NCI-H1436 treated with DMSO at 0.1 percent for 48 hours (cell line): ENCODE data around the gene GRIP1.

ENCODE experiments used
- DNase-seq: peaks from one replicate; lab custom pipeline; 2025; lab: John Stamatoyannopoulos, UW

Gene GRIP1

DNA sequence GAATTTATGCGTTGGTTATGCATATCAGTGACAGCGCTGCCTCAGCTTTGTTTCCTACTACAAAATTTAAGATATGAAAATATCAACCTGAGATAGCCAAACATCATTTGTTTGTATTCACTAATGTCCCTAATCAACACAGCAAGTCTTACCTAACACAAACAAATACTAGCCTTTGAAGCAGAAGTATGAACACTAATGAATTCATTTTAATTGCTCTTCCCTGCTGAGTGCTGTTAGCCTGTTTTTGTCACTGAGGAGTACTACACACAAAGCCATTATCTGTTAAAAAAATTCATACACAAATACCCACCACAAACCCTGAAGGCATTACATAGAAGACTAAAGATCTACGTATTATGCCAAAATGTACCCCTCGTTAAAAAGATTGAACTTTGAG, 225.8 kb downstream of the GRIP1 start:
- no peak for DNase-seq

DNA sequence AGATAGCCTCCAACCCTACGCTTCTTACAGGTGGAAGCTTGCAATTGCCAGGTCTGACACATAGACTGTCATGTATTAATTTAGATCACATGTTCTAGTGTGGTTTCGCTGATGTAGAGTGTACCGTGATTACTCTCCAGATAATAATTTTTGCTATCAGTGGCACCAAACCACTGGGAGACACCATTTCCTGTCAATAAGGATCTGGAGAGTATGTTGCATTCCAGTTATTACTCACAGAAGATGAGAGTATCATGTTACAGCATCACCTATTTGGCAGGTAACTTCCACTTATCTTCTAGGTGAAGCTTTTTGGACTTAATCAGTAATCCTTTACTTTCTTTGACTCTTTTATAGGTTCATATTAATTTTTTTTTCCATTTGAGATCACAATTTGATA, 229.3 kb downstream of the GRIP1 start:
- DNase-seq = no peak

DNA sequence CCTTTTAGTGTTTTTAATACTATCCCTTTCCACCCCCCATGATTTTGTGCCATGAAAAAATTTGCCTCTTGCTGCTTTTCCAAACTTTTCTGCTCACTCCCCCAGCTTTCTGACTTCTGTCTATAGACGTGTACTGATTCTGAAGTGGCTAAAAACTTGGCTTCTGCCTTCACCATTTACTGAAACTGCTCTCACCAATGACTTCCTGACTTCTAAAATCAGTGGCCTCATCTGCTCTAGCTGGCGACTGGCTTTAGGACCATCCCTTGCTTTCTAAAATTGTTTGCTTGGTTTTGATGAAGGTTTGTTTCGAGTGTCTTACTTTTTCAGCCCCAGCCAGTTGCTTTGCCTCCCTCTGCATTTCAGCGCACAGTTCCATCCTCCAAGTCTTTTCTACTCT, 231.2 kb downstream of the GRIP1 start:
- no peak for DNase-seq

DNA sequence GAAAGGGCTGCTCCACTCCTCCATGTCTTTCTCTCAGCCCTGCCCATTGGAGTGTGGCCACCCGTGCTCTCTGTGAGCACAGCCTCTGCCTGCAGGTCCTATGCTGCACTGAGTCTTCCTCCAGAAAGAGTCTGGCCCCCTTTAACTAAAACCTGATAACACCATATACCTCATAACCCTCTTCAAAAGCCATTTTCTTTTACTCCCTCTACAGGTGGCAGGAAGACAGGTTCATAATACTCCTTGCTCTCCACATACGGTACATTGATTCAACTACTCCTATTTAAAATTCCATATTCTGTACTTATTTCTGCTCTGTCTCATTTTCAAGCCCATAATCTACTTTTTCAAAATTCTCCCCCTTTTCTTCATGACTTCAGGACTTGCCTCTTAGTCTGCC, 232.6 kb downstream of the GRIP1 start:
- no peak for DNase-seq

DNA sequence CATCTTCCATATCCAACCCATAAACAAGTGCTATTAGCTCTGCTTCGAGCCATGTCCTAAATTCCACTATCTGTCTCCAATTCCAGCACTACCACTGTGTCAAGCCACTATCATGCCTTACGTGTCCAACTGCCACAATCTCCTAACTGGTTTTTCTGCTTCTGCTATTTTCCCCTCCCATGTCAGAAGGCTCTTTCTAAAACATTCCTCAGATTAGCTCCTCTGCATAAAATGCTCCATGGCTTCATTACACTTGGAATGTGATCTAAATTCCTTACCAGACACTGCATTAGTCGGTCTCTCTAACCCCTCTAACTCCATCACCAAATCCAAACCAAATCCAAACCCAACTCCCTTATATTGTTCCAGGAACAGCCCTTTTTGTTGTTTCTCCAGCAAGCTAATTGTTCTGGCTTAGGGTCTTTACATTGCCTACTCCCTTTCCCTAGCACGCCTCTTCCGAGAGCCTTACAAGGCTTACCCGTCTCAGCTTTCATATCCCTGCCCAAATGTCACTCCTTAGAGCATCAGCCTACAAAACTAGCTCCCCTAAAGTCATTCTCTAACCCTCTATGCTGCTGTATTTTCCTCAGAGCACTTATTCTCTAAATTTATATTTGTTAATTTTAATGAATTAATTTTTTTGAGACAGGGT, 236.8 kb downstream of the GRIP1 start:
- no peak for DNase-seq

DNA sequence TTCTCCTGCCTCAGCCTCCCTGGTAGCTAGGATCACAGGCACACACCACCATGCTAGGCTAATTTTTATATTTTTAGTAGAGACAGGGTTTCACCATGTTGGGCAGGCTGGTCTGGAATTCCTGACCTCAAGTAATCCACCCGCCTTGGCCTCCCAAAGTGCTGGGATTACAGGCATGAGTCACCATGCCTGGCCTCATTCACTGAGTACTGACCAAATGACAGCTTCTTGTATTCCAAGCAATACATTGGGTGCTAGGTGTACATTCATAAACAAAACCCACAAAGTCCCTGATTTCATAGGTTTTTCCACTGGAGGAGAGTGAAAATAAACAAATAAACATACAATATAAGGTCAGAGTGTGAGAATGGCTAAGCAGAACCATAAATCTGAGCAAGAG, 240.3 kb downstream of the GRIP1 start:
- no peak for DNase-seq

DNA sequence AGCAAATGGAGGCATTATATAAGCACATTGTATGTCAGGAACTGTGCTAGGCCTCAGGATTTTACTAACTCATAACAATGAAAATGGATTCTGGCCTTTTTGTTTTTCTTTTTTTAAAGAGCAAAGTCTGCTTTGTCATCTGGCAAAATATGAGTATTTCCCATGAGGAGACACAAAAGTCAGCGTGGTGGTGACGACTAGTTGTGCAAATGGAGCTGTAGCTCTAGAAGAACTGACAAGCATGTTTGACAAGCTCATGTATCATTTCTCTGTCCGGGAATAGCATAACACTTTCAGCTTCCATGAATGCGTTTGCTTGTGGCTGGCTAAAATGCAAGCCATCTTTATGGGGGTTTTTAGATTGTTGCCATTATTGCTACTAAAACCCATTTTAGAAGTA, 248.8 kb downstream of the GRIP1 start:
- DNase-seq = no peak

DNA sequence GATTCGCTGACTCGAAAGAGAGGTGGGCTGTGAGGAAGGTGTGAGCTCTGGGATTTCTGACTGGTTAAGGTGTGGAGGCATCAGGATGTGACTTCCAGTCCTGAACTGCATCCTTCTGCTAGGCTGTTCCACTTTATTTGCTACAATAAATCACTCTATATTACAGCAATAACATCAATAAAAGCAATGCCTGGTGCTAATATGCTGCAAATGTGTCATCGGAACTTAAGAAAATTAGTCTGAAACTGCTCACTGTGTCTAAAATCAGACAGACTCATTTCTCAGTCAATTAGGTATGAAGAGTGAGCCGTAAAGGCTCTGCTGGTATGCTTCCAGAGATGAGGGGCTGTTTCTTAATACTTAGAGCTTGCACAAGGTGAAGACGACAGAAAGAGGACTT, 250.0 kb downstream of the GRIP1 start:
- DNase-seq = no peak

DNA sequence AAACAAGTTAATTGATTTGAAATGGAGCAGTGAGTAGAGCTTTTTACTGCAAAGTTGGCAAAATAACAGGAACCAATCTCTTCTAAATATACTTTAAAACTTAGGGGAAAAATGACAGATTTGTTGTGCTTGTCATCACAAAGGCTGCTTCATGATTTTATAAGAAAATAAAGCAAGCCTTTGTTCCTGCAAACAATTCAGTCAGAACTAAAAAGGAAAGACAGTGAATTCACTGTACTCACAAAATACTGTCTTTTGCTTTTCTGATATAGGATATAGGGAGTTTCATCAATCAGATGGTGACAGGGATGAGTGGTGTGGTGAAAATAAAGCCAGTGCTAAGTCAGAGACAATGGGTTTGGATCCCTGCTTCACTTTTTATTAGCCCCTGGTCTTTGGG, 250.6 kb downstream of the GRIP1 start:
- no peak for DNase-seq

DNA sequence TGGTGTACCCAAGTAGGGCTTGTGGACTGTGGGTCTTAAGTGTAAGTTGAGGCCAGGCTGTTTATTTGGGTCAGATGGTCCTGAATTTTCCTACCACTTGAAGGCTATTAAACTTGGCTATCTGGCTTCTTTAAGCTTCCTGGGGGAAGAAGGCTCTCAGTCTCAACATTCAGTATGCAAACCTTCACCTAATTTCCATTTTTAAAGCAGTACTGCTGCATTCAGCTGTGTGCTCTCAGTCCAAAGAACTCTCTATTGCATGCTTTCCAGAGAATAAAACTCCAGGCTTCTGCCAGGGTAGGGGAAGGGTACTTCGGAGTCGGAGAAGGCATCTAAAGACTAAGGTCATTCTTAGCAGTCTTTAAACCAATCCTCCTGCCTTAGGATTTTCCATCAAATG, 252.2 kb downstream of the GRIP1 start:
- no peak for DNase-seq

DNA sequence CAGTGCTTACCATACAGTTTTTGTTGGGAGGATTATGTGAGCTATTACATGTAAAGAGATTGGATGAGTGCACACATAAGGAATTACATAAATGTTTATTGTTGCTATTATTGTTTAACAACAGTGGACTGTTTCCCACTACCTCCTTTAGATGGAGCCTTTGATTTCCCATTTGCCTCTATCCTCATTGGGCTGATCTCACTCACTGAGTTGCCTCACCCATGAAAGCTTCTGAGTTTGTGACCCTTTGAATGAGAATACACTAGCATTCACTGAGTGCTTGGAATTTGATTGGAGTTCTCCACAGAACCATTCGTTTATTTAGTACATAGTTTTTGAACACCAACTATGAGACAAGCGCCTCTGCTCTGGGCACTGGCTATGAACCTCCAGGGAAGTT, 255.6 kb downstream of the GRIP1 start:
- no peak for DNase-seq

DNA sequence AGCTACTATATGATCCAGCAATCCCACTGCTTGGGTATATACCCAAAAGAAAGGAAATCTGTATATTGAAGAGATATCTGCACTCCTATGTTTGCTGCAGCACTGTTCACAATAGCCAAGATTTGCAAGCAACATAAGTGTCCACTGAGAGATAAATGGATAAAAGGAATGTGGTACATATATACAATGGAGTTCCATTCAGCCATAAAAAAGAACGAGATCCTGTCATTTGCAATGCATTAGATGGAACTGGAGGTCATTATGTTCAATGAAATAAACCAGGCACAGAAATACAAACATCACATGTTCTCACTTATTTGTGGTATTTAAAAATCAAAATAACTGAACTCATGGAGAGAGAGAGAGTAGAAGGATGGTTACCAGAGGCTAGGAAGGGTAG, 260.0 kb downstream of the GRIP1 start:
- DNase-seq = no peak

DNA sequence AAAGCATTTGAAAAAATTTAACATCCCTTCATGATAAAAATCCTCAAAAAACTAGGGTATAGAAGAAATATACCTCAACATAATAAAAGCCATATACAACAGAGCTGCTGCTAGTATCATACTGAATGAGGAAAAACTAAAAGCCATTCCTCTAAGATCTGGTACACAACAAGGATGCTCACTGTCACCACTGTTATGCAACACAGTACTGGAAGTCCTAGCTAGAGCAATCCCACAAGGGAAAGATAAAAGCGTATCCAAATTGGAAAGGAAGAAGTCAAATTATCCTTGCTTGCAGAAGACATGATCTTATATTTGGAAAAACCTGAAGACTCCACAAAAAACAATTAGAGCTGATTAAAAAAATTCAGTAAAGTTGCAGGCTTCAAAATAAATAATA, 261.7 kb downstream of the GRIP1 start:
- DNase-seq = no peak

DNA sequence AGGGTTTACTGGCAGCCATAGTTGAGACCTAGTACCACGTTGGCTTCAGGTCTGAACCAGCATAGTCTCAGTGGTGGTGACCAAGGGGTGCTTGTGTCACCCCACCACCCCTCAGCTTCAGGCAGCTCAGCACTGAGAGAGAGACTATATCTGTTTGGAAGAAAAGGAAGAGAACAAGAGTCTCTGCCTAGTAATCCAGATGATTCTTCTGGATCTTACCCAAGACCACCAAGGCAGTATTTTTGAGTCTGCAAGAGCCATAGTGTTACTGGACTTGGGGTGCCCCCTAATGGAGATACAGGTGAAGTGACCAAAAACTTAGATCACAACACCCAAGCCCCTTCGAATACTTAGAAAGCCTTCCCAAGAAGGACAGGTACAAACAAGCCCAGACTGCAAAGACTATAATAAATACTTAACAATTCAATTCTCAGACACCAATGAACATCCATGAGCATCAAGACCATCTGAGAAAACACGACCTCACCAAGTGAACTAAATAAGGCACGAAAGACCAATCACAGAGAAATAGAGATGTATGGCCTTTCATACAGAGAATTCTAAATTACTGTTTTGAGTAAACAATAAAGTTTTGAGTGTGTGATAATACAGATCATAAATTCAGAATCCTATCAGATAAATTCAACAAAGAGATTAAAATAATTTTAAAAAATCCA, 269.5 kb downstream of the GRIP1 start:
- DNase-seq = no peak

DNA sequence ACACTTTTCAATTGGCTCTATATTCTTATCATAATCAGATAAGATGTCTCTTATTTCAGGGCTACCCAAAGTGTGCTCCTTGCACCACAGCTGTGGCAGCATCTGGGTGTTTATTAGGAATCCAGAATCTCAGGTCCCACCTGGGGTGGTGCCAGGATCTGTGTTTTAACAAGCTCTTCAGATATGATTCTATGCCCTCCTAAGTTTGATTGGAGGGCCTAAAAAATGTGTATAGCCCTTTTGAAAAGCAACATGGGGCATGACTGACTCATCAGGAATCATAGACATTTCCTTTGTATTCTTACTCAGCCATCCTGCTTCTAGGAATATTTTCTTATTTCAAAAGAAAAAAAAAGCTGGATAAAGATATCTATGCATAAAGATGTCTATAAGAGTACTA, 273.5 kb downstream of the GRIP1 start:
- DNase-seq = no peak

DNA sequence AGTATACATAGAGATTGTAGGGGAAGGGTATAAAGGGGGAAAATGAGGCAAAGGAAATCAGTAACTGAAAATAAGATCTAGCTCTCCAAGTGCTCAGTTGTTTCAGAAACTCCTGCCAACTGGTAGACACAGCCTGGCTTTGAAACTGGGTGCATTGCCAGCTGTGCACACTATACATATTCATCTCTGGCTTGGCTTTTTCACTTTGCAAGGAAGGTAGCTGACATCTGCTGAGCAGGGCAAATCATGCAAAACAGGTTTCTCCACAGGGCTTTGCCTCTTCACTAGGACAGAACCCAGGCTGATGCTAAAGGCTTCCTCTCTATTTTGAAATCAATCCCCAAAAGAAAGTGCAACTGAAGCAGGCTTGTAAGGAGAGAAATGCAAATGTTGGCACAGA, 275.1 kb downstream of the GRIP1 start:
- DNase-seq = no peak

DNA sequence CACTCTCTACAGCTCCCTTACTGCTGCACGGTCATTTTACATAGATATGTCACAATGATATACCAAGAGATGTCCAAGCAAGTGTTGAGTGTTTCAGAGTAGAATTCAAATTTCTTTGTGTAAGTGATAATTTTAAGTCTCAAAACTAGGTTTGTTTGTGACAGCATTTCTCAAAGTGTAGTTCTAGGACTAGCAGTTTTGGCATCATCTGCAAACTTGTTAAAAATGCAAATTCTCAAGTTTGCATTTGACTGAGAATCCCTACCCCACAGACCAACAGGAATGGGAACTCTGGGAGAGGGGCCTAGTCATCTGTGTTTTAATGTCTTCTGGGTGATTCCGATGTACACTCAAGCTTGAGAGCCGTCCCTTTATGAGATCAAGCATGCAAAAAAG, 279.0 kb downstream of the GRIP1 start:
- no peak for DNase-seq

DNA sequence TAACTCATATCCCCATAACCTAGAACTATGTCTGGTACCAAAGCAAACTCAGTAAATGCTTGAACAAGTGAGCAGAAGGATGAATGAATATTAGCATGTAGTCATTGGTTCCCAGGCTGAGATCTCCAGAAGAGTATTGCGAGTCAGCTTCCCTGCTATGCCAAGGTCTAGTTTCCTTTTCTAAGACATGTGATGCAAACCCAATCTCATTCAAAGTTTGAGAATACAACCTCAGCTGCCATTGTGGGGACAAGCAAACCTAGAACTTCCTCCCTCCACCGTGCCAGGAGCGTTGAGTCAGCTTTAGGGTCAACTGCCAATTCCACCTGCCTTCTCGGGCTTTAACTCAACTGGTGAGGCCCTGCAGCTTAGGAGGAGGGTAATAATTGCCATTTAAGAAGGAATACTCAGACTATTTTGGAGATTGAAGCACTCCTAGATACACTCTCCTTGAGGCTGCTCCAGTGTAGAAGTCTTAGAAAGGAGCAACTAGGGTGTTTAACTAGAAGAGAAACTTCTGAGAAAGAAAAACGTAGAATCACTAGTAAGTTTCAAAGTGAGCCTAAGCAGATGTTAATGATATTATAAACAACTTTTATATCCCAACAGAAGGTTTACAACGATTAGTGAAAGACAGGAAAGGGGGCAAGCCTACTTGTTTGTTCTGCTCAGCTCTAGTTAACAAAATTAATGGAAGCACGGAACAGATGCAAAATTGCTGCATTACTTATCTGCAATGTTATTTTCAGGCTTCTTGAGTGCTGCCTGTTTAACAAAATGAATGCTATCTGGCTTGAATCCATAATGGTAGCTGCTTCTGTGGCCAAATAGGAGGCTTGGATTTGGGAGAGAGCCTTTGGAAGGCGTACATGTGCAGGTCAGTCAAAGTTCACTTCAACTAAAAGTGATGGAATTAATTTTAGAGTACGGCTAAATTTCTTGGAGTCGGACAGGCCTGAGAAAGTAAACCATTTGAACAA, 279.7 kb downstream of the GRIP1 start:
- no peak for DNase-seq

DNA sequence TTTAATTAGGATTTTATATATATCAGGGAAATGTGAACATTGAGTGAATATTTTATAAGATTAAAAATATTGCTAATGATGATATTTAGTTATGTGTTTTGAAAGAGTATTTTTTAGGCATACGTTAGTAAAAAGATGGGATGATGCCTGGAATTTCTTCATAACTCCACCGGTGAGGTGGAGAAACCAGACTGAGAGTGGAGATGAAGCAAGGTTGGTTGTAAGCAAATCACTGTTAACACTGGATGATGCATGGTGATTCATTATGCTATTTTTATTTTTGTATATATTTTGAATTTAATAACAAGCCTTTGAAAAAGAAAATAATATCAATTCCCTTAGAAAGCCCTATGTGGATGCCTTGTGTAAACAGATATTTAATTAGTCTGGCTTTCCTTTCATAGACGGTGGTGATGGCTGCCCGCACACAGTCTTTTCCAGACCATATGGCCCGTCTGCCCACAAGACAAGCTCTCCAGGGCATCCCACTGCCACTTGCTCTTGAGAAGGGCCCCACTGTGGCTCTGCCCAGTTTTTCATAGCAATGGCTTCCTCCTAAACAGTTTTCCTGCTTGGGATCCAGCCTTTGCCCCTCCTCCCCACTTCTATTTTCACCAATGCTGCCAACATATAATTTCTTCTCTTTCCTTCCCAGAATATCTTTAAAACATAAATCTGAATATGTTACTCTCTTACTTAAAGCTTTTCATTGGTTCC, 281.1 kb downstream of the GRIP1 start:
- DNase-seq = no peak

DNA sequence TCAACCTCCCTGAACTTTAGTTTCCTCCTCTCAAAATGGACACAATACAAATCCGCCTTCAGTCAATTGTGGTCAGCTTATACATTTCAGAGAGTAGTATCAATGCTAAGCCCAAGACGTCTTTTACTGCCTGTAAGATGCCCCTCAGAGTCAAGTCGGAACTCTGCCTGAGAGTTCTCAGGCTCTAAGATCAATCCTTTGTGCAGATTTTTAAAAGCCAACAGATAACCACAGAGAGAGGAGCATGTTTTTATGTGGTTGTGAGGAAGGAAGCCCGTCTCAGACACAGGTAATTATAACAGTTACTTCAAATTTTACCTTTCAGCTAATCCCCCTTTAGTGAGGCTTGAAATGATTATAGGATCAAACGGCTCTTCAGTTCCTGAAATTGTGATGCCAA, 285.0 kb downstream of the GRIP1 start:
- no peak for DNase-seq

DNA sequence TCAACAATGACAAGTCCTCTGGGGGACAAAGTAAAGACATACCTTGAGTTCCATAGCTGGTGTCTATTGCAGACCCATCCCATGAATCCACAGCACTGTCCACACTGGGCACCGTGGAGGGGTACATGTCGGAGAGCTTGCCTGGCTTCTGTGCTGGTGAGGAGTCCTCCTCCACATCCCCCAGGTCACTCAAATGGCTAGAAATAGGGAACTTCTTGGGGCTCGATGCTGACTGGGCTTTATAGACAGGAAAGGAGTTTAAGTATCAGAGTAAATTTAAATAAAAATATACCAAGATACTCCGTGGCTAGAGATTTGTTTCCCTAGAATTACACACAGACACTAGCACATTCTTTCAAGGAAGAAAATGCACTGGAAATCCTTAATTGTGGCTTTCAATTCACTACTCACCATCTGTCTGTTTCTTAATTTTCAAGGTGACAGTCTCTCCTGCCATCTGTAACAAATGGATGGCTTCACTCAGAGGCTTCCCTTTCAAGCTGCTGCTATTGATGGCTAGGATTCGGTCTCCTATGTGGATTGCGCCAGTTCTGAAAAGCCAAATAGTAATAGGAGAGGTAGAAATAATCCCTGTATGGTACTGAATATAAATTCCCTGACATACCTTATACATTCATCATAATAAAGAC, 286.5 kb downstream of the GRIP1 start:
- DNase-seq = no peak

DNA sequence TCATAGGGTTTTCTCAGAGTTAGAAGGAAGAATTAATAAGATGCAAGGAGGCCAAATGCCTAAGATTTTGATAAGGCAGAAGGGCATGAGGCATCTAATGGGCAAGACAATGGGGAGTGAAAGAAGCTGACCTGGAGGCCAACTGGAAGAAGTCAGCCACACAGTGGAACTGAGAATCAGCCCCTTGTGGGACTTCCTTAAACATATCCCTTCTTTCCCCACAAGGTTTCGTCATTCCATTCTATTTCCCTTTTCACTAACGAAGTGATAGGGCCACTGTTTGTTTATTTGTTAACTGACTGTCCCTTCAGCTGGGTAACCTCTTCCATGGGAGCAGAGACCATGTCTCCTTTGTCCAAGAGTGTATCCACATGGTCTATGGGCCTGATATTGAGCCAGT, 290.4 kb downstream of the GRIP1 start:
- DNase-seq = no peak
